ENCODE measurements around the gene STAP1.

STAP1 gene

DNA sequence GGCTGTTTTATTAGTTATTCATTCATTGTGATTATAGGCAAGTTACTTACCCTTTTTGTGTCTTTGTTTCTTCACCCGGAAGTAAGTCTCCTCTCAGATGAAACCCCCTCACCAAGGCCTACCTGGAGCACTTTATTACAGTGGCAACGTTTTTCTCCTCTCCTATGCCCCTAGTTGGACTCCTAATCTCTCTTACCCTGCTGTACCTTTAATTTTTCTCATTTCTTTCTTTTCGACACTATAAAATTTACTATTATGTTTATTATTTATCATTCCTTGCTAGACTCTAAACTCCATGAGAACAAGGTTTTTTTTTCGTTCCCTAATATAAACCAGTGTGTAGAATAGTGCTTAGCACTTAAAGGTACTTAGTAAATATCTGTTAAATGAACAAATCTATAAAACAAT lies 17.5 kb downstream of the STAP1 start:
- no peak overlapping the region for H3K27ac ChIP-seq
- no peak for TF ChIP-seq CTCF (conservative IDR thresholded peaks at IDR 0.05)

- no peak for TF ChIP-seq CTCF (conservative IDR thresholded peaks at IDR 0.05)
- H3K27ac ChIP-seq = no peak overlapping the region
Observed at GRCh38 chr4:67576538-67576937, 18.0 kb downstream of the STAP1 start.

- no peak for TF ChIP-seq CTCF (conservative IDR thresholded peaks at IDR 0.05)
- H3K27ac ChIP-seq = no peak overlapping the region
Observed at GRCh38 chr4:67580577-67580976, 22.1 kb downstream of the STAP1 start.

DNA sequence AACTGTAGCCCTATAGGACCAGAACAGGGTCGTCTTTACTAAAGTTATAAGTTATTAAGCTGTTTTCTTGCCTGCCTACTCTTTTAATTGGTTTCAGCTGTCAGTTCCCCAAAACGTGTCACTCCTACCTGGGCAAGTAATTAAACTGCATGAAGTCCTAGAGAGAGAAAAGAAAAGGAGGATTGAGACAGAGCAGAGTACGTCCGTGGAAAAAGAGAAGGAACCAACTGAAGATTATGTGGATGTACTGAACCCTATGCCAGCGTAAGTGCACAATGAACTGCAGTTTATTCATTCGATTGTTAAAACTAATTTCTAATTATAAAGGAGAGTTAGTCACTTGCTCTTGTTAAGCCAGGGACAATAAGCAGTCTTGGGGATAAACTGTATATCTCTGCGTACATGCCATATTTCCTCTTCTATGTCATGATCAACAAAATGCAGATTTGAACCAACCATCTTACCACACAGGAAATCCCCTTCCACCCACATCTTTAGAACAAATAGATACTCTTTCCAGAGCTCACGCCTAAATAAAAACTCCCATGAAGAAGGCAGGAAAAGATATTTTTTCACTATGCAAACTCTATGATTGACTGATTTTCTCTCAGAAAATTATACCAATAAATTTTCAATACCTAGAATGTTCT lies 22.8 kb downstream of the STAP1 start:
- no peak overlapping the region for H3K27ac ChIP-seq
- no peak for TF ChIP-seq CTCF (conservative IDR thresholded peaks at IDR 0.05)

DNA sequence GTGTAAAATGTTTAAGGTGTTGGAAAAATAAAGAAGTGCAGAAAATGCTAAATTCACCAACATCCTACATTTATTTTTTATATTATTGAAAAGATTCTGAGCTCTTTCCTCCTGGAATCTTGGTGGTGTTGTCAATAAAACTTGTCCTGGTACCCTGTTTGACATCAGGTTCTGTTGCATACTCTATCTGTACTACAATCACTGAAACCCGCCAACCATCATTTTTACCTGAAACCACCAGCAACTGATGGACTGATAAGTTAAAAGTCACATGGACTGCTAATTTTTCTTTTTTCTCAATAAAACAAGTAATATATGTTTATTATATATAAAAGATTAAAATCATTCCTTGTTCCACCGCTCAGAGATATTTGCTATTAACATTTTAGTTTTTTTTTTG lies 23.4 kb downstream of the STAP1 start:
- TF ChIP-seq CTCF (conservative IDR thresholded peaks at IDR 0.05) = no peak
- no peak overlapping the region for H3K27ac ChIP-seq

GRCh38 chr4:67584496-67584895 lies 26.0 kb downstream of the STAP1 start:
- no peak for TF ChIP-seq CTCF (conservative IDR thresholded peaks at IDR 0.05)
- H3K27ac ChIP-seq = no peak overlapping the region

DNA sequence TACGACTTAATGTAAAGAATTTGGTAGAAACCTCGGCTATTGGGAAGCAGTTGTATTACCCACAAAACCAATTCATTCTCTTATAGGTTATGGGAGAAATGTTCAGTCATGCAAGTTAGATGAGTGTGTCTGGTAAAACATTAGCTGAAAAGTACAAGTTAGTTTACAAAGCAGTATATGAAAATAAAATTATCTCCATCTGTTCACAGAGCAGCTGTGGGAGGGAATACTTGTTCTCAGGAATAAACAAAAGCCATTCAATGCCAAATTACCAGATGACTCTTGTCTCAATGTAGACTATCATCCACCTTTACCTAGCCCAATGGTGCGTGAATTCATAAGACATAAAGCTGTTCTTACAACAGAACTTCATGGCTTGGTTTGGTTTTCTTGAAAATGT lies 28.6 kb downstream of the STAP1 start:
- H3K27ac ChIP-seq = peak overlapping the region; percentile 10; the same call in 1 of the 2 replicates
- no peak for TF ChIP-seq CTCF (conservative IDR thresholded peaks at IDR 0.05)

Measured in VCaP (cell line).